Peyer's patch (tissue), 4 donors: Measurements from ENCODE around the gene ACIN1.

ENCODE experiments used
- CTCF ChIP-seq, 6 experiments: fragments of 450-650 bp in 4 of 6; fragments of 200-600 bp in 2 of 6; sonication (generic) in 1 of 6; IDR thresholded peaks; one replicate each; pipeline ENCODE4 v1.5.1; 2017 to 2019; ENCODE audit warnings: antibody characterized with exemption in 6 of 6, mild to moderate bottlenecking in 3 of 6, moderate library complexity in 1 of 6
- POLR2A ChIP-seq, 2 donors: fragments of 450-650 bp; IDR thresholded peaks; one replicate each; pipeline ENCODE4 v1.5.1; 2017; ENCODE audit warnings: antibody characterized with exemption in 2 of 2, mild to moderate bottlenecking in 2 of 2, moderate library complexity in 2 of 2

GRCh38 chr14:23094666-23095195, at the start of gene ACIN1:
- TF ChIP-seq CTCF (IDR thresholded peaks at IDR 0.05) (no peak), POLR2A (IDR thresholded peaks at IDR 0.05) (peak; percentile 59 to 70)
